Gastrocnemius medialis (tissue), 4 donors: ENCODE data around the gene FKBP10. TPM values are rescaled to one million over a fixed set of nuclear protein-coding genes. Genes with fewer than 3 reads are reported as not detected.
"Not testable (repeated sequence)": the region's sequence is repeated elsewhere in the genome, so short reads cannot be mapped to it uniquely, and the experiment has no call there.

Experiments
- ATAC-seq, 2 donors: fragments of 150-250 bp; one replicate each; pipeline ENCODE4 v1.9.1; 2016
- DNase-seq, 2 donors: peaks; one replicate each; pipeline ENCODE4 v3.0.0-alpha.2; 2019
- H3K27ac ChIP-seq, 4 donors: fragments of 200-600 bp; sonication (generic); 1 replicate in 1 of 4; 2 replicates in 3 of 4; pipeline ENCODE4 v1.5.1; 2016 to 2018; ENCODE audit warnings: mild to moderate bottlenecking in 2 of 4, moderate library complexity in 1 of 4
- H3K27me3 ChIP-seq, 3 donors: fragments of 200-600 bp; sonication (generic) in 2 of 3; 1 replicate in 1 of 3; 2 replicates in 2 of 3; pipeline versions ENCODE4 v1.5.1 to v1.6.0; 2016 to 2019; ENCODE audit warnings: mild to moderate bottlenecking in 1 of 3, moderate library complexity in 1 of 3
- H3K36me3 ChIP-seq, 2 donors: fragments of 200-600 bp; sonication (generic) in 1 of 2; one replicate each; pipeline ENCODE4 v1.5.1; 2017 to 2018
- H3K4me1 ChIP-seq, 2 donors: fragments of 200-600 bp; sonication (generic) in 1 of 2; one replicate each; pipeline ENCODE4 v1.5.1; 2016 to 2017; ENCODE audit warnings: mild to moderate bottlenecking in 2 of 2
- H3K4me3 ChIP-seq, 4 donors: fragments of 200-600 bp; sonication (generic) in 3 of 4; 1 replicate in 1 of 4; 2 replicates in 3 of 4; pipeline ENCODE4 v1.5.1; 2016 to 2019; ENCODE audit warnings: mild to moderate bottlenecking in 2 of 4
- H3K9me3 ChIP-seq, 3 donors: fragments of 200-600 bp; sonication (generic) in 2 of 3; 1 replicate in 1 of 3; 2 replicates in 2 of 3; pipeline ENCODE4 v1.5.1; 2016 to 2019
- POLR2A ChIP-seq, 2 donors: fragments of 450-650 bp; IDR thresholded peaks; one replicate each; pipeline ENCODE4 v1.6.1; 2017; ENCODE audit warnings: antibody characterized with exemption in 2 of 2, mild to moderate bottlenecking in 2 of 2, moderate library complexity in 2 of 2
- in situ Hi-C, 4 donors: fragments of 200-750 bp; cut with MboI; loops; one replicate each; pipeline versions ENCODE4 v1.15.0 to v1.8.0; 2017; ENCODE audit warnings: low sequenced_read_pairs in 4 of 4
- intact Hi-C: fragments of 100-400 bp; cut with DNase I; formaldehyde crosslinking; loops from one replicate; pipeline ENCODE4 v1.15.1; 2023; ENCODE audit warnings: low total_unique reads
- total RNA-seq, 4 donors: library from RNA; depleted of rRNA; stranded (reverse); fragments of >200 nt; gene quantifications; one replicate each; pipeline versions ENCODE4 v1.1.0 to v1.2.3, GENCODE V29; 2016
- TF ChIP-seq, protein P1 (sequence below), 5 experiments: fragments of 450-650 bp in 3 of 5; fragments of 200-600 bp in 2 of 5; sonication (generic) in 2 of 5; IDR thresholded peaks in 4 of 5; conservative IDR thresholded peaks in 1 of 5; 1 replicate in 4 of 5; 2 replicates in 1 of 5; pipeline ENCODE4 v1.5.1; 2016 to 2019; ENCODE audit warnings: antibody characterized with exemption in 5 of 5, mild to moderate bottlenecking in 3 of 5, moderate library complexity in 3 of 5

FKBP10 gene
- total RNA-seq, 4 donors from 2014 or later, result 7.0 to 12.9 (median 9.7) TPM

DNA sequence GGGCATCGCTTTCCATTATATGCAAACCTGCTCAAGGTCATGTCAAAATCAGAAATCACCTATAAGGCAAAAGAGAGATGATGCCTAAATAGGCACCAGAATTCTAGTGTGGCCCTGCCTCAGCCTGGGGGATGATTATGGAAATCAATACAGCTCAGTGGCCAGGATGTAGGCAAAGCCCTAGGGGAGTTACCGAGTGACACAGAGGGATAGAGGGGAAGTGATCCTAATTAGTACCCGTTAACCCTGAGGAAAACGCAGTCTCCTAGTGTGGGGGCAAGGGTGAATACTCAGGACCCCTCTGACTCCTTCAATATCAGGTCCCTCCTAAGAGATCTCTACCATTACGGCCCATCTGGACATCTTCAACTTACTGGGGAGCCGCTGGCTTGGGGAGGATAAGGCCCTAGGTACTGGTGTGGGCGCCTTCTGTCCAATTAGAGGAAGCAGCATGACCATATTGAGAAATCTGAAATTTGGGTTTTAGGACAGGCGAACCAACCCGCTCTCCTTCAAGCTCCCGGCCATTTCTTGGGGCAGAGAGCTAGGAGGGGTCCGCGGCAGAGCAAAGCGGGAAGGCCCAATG is 22.5 kb downstream of the FKBP10 start:
- Histone ChIP-seq H3K27ac (peak overlapping the region; percentile 68 to 81 (median 70)), H3K27me3 (no peaks in the 10 kb centered on the region), H3K4me3 (peak overlapping the region; percentile 81 to 94 (median 90)), H3K4me1 (peaks cover 0 to 10% of the 10 kb centered on the region in 2 donors), H3K9me3 (no peaks in the 10 kb centered on the region), H3K36me3 (peaks cover 0 to 11% of the 10 kb centered on the region in 2 donors)
- no peak for TF ChIP-seq POLR2A (IDR thresholded peaks at IDR 0.05)
- TF ChIP-seq, protein P1, sequence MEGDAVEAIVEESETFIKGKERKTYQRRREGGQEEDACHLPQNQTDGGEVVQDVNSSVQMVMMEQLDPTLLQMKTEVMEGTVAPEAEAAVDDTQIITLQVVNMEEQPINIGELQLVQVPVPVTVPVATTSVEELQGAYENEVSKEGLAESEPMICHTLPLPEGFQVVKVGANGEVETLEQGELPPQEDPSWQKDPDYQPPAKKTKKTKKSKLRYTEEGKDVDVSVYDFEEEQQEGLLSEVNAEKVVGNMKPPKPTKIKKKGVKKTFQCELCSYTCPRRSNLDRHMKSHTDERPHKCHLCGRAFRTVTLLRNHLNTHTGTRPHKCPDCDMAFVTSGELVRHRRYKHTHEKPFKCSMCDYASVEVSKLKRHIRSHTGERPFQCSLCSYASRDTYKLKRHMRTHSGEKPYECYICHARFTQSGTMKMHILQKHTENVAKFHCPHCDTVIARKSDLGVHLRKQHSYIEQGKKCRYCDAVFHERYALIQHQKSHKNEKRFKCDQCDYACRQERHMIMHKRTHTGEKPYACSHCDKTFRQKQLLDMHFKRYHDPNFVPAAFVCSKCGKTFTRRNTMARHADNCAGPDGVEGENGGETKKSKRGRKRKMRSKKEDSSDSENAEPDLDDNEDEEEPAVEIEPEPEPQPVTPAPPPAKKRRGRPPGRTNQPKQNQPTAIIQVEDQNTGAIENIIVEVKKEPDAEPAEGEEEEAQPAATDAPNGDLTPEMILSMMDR (IDR thresholded peaks at IDR 0.05 in 4 of 5, conservative IDR thresholded peaks at IDR 0.05 in 1 of 5), result no peak
- ATAC-seq (peak; percentile 44 to 55), DNase-seq (no peak)
- in situ Hi-C loops (no loop called here), intact Hi-C loops (no loop called here)

DNA sequence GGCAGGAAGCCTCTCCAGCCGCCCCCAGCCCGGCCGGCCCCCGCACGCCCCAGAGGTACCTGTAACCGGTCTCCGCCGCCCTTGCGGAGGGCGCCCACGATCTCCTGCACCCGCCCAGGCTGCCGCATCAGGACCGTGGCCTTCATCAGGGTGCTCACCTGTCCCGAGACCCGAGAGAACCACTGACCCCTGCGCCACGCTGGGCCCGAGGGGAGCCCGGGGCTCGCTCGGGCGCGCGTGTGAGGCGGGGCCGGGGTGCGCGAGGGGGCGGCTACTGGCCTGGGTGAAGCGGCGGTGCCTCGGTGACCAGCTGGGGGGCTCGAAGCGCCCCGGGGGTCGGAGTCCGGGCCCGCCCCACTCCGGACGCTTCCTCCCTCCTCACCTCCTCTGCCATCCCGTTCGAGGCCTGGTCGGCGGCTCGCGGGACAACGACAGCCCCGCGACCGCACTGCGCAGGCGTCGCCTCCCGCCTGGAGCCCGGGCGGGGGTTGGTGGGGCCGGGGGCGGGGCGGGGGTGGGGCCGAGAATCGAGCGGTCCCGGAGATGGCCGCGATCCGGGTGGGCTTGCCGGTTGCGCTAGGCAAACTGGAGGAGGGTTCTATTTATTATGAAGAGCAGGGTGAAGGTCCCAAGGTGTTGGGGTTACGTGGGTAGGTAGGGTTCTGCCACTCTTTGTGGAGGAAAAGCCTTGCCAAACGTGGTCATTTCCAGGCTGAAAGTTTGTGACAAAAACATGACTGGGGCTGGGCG is 23.2 kb downstream of the FKBP10 start, which contains the start of gene NT5C3B:
NT5C3B (minus strand) TSS at position 433 of the 750 bp plus-strand sequence; CDS start at position 394, 39 bp downstream.
- Histone ChIP-seq H3K27ac (peak within 1 kb of the TSS; percentile 68 to 81 (median 70)), H3K9me3 (no peaks in the 10 kb centered on the region), H3K36me3 (peaks cover 0 to 11% of the 10 kb centered on the region in 2 donors), H3K4me1 (peaks cover 0 to 10% of the 10 kb centered on the region in 2 donors), H3K4me3 (peak within 1 kb of the TSS; percentile 81 to 94 (median 90)), H3K27me3 (no peaks in the 10 kb centered on the region)
- intact Hi-C loops (loop anchor here (2.0 kb wide), 1 partner anchor 29 kb away; the partner anchor contains the start of gene KLHL11), in situ Hi-C loops (no loop called here)
- TF ChIP-seq, protein P1 (IDR thresholded peaks at IDR 0.05 in 4 of 5, conservative IDR thresholded peaks at IDR 0.05 in 1 of 5), result no peak
- peak in 1 of 2 donors; percentile 35 for TF ChIP-seq POLR2A (IDR thresholded peaks at IDR 0.05)
- ATAC-seq, result peak; percentile 84 to 86
- DNase-seq, result peak in 1 of 2 donors; percentile 37

DNA sequence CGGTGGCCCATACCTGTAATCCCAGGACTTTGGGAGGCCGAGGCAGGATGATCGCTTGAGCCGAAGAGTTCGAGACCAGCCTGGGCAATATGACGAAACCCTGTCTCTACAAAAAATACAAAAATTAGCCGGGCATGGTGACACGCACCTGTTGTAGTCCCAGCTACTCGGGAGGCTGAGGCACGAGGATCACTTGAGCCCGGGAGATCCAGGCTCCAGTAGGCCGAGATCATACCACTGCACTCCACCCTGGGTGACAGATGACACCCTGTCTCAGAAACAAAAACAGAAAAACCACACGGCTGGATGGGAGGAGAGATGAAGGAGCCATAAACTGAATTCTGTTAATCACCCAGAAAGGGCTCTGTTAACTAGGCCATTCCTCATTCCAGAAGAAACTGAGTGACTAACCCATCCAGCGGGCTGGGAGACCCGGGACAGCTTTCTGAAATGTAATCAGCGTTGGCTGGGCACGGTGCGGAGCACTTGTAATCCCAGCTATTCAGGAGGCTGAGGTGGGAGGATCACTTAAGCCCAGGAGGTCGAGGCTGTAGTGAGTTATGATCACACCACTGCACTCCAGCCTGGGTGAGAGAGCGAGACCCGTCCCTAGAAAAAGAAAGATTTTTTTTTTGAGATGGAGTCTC is 23.9 kb downstream of the FKBP10 start:
- peaks cover 0 to 7% of the 10 kb centered on the region in 2 donors for H3K36me3 ChIP-seq
- peak overlapping the region; percentile 68 to 81 (median 70) for H3K27ac ChIP-seq
- H3K9me3 ChIP-seq, result no peaks in the 10 kb centered on the region
- in situ Hi-C loops (no loop called here), intact Hi-C loops (loop anchor here (2.0 kb wide), 1 partner anchor 28 kb away; the partner anchor contains the start of gene KLHL11)
- peaks cover 0 to 10% of the 10 kb centered on the region in 2 donors for H3K4me1 ChIP-seq
- TF ChIP-seq, protein P1 (IDR thresholded peaks at IDR 0.05 in 4 of 5, conservative IDR thresholded peaks at IDR 0.05 in 1 of 5), result no peak
- no peak for DNase-seq
- ATAC-seq, result no peak
- H3K27me3 ChIP-seq, result no peaks in the 10 kb centered on the region
- peak overlapping the region; percentile 81 to 94 (median 90) for H3K4me3 ChIP-seq

DNA sequence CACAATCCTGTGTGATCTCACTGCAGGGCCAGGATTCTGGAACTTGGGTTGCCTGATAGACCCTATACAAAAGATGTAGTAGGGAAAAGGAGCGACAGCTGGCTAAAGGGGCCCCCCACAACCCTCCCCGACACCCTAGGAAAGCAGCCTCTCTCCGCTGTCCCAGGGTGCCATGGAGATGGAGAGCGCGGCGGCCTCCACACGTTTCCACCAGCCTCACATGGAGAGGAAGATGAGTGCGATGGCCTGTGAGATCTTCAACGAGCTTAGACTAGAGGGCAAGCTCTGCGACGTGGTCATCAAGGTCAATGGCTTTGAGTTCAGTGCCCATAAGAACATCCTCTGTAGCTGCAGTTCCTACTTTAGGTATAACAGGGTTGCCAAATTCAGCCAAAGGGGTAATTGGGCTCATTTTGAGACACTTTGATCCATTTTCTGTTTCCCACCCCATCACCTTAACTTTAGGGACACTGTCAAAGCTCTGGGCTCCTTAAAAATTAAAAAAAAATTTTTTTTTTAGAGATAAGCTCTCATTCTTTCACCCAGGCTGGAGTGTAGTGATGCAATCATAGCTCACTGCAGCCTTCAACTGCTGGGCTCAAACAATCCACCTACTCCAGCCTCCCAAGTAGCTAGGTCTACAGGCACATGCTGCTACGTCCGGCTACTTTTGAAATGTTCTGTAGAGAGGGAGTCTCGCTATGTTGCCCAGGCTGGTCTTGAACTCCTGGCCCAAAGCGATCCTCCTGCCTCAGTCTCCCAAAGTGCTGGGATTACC is 25.1 kb downstream of the FKBP10 start, which contains the start of gene KLHL10:
KLHL10 (plus strand) TSS at position 65 of the 778 bp plus-strand sequence; CDS start at position 173, 108 bp downstream.
- Histone ChIP-seq H3K27ac (peak within 1 kb of the TSS in 1 of 4 donors; percentile 68), H3K36me3 (no peaks in the 10 kb centered on the region), H3K4me1 (peaks cover 0 to 10% of the 10 kb centered on the region in 2 donors), H3K9me3 (no peaks in the 10 kb centered on the region), H3K4me3 (peak within 1 kb of the TSS; percentile 81 to 94 (median 90)), H3K27me3 (no peaks in the 10 kb centered on the region)
- ATAC-seq (no peak), DNase-seq (no peak)
- in situ Hi-C loops, result no loop called here
- intact Hi-C loops, result loop anchor here (2.0 kb wide), 1 partner anchor 27 kb away; the partner anchor contains the start of gene KLHL11
- no peak for TF ChIP-seq POLR2A (IDR thresholded peaks at IDR 0.05)
- TF ChIP-seq, protein P1 (IDR thresholded peaks at IDR 0.05 in 4 of 5, conservative IDR thresholded peaks at IDR 0.05 in 1 of 5), result no peak

DNA sequence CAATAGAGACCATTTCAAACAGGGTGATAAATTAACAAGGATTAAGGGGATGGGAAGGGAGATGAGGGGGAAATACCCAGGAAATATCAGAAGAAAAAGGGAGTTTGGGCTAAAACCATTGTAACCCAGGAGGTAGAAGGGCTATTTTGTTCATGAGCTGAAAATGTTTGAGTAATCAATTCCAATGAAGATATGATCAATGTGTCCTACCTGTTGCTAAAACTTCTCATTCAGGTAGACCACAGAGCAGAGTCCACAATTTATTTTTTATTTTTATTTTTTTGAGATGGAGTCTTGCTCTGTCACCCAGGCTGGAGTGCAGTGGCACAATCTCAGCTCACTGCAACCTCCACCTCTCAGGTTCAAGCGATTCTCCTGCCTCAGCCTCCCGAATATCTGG is 26.6 kb downstream of the FKBP10 start:
- H3K4me1 ChIP-seq, H3K27me3 ChIP-seq, ATAC-seq, H3K36me3 ChIP-seq, DNase-seq, H3K27ac ChIP-seq, in situ Hi-C loops, H3K9me3 ChIP-seq, H3K4me3 ChIP-seq, intact Hi-C loops: not testable (repeated sequence)

DNA sequence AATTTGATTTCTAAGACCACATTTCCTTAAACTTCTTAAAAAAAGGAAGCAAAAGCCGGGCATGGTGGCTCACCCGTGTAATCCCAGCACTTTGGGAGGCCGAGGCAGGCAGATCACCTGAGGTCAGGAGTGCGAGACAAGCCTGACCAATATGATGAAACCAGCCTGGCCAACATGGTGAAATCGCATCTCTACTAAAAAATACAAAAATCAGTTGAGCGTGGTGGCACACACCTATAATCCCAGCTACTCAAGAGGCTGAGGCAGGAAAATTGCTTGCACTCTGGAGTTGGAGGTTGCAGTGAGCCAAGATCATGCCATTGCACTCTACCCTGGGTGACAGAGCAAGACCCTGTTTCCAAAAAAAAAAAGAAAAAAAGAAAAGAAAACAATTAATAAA is 28.0 kb downstream of the FKBP10 start:
- intact Hi-C loops, H3K27me3 ChIP-seq, H3K27ac ChIP-seq, H3K36me3 ChIP-seq, H3K9me3 ChIP-seq, H3K4me3 ChIP-seq, DNase-seq, ATAC-seq, H3K4me1 ChIP-seq, in situ Hi-C loops: not testable (repeated sequence)
